ENCODE measurements around the gene PITPNC1. TPM values are rescaled to one million over a fixed set of nuclear protein-coding genes. Genes with fewer than 3 reads are reported as not detected.
"Not testable (repeated sequence)": the region's sequence is repeated elsewhere in the genome, so short reads cannot be mapped to it uniquely, and the experiment has no call there.

PITPNC1 gene
- polyA plus RNA-seq, 10 donors = 8.9 to 15.8 (median 10.8) TPM

GRCh38 chr17:67456889-67457288 lies 79.8 kb downstream of the PITPNC1 start:
- DNase-seq = no peak

- DNase-seq = no peak
Measured at GRCh38 chr17:67458203-67458602, 81.1 kb downstream of the PITPNC1 start.

GRCh38 chr17:67459985-67460384 lies 82.9 kb downstream of the PITPNC1 start:
- no peak for DNase-seq

- no peak for DNase-seq
Measured at GRCh38 chr17:67461228-67461780, 84.2 kb downstream of the PITPNC1 start.

GRCh38 chr17:67461876-67462275 lies 84.8 kb downstream of the PITPNC1 start:
- DNase-seq = no peak

- no peak for DNase-seq
Measured at GRCh38 chr17:67466251-67466796, 89.2 kb downstream of the PITPNC1 start.

GRCh38 chr17:67467500-67468455 lies 90.7 kb downstream of the PITPNC1 start:
- DNase-seq = no peak

GRCh38 chr17:67469208-67469980 lies 92.3 kb downstream of the PITPNC1 start:
- peak in 1 of 3 donors; percentile 33 for DNase-seq

GRCh38 chr17:67470163-67470562 lies 93.1 kb downstream of the PITPNC1 start:
- no peak for DNase-seq

GRCh38 chr17:67471118-67471517 lies 94.0 kb downstream of the PITPNC1 start:
- DNase-seq = no peak

GRCh38 chr17:67472606-67473005 lies 95.5 kb downstream of the PITPNC1 start:
- DNase-seq = not testable (repeated sequence)

- DNase-seq = peak; percentile 45 to 71 (median 61)
Measured at GRCh38 chr17:67474081-67474661, 97.1 kb downstream of the PITPNC1 start.

GRCh38 chr17:67475161-67475937 lies 98.3 kb downstream of the PITPNC1 start:
- DNase-seq = peak; percentile 53 to 76 (median 75)

- no peak for DNase-seq
Measured at GRCh38 chr17:67476787-67477335, 99.8 kb downstream of the PITPNC1 start.

- no peak for DNase-seq
Measured at GRCh38 chr17:67477687-67478086, 100.6 kb downstream of the PITPNC1 start.

GRCh38 chr17:67478401-67479041 lies 101.4 kb downstream of the PITPNC1 start:
- DNase-seq = no peak

- DNase-seq = no peak
Measured at GRCh38 chr17:67479148-67479547, 102.1 kb downstream of the PITPNC1 start.

GRCh38 chr17:67480959-67481358 lies 103.9 kb downstream of the PITPNC1 start:
- not testable (repeated sequence) for DNase-seq

GRCh38 chr17:67481808-67482207 lies 104.7 kb downstream of the PITPNC1 start:
- DNase-seq = peak in 1 of 3 donors; percentile 25

- no peak for DNase-seq
Measured at GRCh38 chr17:67482764-67483163, 105.7 kb downstream of the PITPNC1 start.
